HuH-7 (cell line): ENCODE measurements around the gene SAMD11.
A peak's percentile ranks its signal among the peaks of the same experiment; 100 is the strongest.
"Not testable (repeated sequence)": the region's sequence is repeated elsewhere in the genome, so short reads cannot be mapped to it uniquely, and the experiment has no call there.

ENCODE experiments used
- DNase-seq: peaks from one replicate; pipeline ENCODE4 v3.0.0; 2011; ENCODE audit warnings: low spot score

The SAMD11 gene

GRCh38 chr1:923131-923990 lies at the start of gene SAMD11:
Gene SAMD11 (plus strand): TSS chr1:923923. CDS start chr1:924432, 509 bp downstream.
- DNase-seq: peak; percentile 78

- not testable (repeated sequence) for DNase-seq
These were observed 47.1 kb upstream of the SAMD11 start for GRCh38 chr1:876428-877208.

- DNase-seq: not testable (repeated sequence)
These were observed 46.3 kb upstream of the SAMD11 start for GRCh38 chr1:877209-877986.

GRCh38 chr1:880511-880910 lies 43.2 kb upstream of the SAMD11 start:
- not testable (repeated sequence) for DNase-seq

- not testable (repeated sequence) for DNase-seq
These were observed 42.8 kb upstream of the SAMD11 start for GRCh38 chr1:880915-881314.

GRCh38 chr1:886311-886710 lies 37.4 kb upstream of the SAMD11 start:
- DNase-seq: no peak

GRCh38 chr1:886760-887159 lies 37.0 kb upstream of the SAMD11 start:
- no peak for DNase-seq

GRCh38 chr1:888297-888696 lies 35.4 kb upstream of the SAMD11 start:
- no peak for DNase-seq

- not testable (repeated sequence) for DNase-seq
These were observed 33.9 kb upstream of the SAMD11 start for GRCh38 chr1:889774-890173.

GRCh38 chr1:890234-890633 lies 33.5 kb upstream of the SAMD11 start:
- DNase-seq: not testable (repeated sequence)

GRCh38 chr1:890661-891060 lies 33.1 kb upstream of the SAMD11 start:
- DNase-seq: no peak

- DNase-seq: no peak
These were observed 26.5 kb upstream of the SAMD11 start for GRCh38 chr1:897226-897625.

GRCh38 chr1:897951-898350 lies 25.8 kb upstream of the SAMD11 start:
- DNase-seq: not testable (repeated sequence)

- no peak for DNase-seq
These were observed 23.9 kb upstream of the SAMD11 start for GRCh38 chr1:899636-900317.

- no peak for DNase-seq
These were observed 22.4 kb upstream of the SAMD11 start for GRCh38 chr1:901108-901859.

- no peak for DNase-seq
These were observed 20.9 kb upstream of the SAMD11 start for GRCh38 chr1:902802-903201.

- DNase-seq: no peak
These were observed 20.4 kb upstream of the SAMD11 start for GRCh38 chr1:903305-903704.

- DNase-seq: peak; percentile 12
These were observed 19.9 kb upstream of the SAMD11 start for GRCh38 chr1:903721-904271.

GRCh38 chr1:904310-904950 lies 19.3 kb upstream of the SAMD11 start:
- DNase-seq: peak; percentile 78
